HG02885 (cell line): ENCODE data around the gene COBL.

ENCODE experiments used
- ATAC-seq: cut with Tn5 transposase; IDR thresholded peaks from one replicate; pipeline ENCODE4 v1.9.1; 2021; ENCODE audit warnings: mild to moderate bottlenecking; ENCODE audit not compliant: unreplicated experiment, poor library complexity

Gene COBL

DNA sequence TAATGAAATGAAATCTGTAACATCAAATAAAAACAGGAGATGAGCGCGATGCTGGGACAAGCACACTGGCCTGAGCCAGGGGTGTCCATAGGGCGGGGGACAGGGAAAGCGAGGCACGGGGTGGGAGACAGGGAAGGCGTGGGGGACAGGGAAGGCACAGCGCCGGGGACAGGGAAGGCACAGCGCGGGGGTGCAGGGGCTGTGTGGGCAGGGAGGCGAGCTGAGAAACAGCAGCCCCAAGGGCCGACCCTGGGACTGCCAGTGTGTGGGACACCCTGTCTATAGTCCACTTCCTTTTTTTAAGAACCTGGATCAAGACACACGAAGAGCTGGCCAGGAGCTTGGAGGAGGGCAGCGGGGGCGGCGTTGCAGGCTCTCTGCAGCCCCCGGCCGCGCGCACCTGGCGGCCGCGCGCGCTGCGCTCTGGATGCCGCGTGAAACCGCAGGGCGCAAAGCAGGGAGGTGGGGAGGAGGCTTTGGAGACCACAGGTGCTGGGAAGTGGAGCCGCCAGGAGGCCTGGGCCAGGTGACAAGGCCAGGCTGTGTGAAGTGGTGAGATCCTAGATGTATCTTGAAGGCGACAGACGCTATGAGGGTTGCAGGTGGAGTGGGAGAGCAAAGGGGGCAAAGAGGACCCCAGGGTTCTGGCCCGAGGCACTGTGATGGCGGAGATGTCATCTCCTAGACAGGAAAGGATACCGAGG, 157.7 kb downstream of the COBL start:
- ATAC-seq, result no peak

DNA sequence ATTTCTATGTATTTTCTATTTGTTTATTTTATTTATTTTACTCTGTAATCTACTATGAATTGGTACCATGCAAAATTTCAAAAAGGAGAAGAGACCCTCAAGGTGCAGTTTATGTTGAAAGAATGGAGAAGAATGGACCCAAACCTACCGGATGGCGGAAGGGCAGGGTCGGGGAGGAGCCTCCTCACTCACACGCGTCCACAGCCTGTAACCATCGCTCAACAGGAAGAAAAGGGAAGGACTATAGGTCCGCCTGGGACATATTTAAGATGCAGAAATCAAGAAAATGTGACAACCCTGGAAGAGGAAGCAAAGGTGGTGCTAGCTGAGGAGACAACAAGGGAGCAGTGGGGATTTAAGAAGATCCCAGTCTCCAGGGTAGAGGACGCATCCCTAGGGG, 158.4 kb downstream of the COBL start:
- ATAC-seq, result no peak

DNA sequence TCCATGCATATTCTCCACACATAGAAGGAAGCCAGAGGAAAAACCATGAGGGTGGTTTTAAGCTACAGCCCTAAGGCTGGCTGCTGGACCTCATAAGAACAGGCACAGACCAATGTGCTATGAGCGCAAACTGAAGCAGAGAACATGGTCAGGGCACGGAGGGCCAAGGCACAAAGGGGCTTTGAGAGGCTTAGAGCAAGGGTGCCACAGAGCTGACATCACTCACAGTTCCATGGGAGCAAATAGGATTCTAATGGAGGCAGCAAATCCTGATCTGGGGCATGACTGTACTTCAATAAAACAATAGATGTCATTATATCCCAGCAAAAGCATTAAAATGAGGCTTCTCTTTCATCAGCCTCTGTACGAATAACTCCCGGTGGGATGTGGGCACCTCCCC, 162.4 kb downstream of the COBL start:
- no peak for ATAC-seq

DNA sequence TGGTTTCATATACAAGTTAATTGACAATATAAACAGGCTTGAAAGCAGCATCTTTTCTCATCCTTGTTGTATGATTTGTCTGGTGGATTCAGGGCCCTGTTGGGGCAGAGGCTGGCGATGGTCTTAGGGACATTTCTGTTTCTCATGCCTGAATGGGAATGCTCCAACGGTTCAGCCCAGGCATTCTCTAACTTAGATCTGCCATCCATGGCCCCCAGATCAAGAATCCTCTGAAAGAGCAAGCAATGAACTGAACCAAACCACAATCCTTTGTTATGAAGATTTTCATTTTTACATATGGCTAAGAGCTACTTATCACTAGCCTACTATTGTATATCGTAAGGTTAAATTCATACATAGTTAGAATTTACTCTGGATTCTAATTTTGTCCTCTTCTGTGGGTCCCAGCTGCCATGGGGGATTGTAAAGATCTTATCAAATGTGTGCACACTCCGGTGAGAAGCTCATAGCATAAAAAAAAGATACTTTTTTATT, 163.9 kb downstream of the COBL start:
- no peak for ATAC-seq

DNA sequence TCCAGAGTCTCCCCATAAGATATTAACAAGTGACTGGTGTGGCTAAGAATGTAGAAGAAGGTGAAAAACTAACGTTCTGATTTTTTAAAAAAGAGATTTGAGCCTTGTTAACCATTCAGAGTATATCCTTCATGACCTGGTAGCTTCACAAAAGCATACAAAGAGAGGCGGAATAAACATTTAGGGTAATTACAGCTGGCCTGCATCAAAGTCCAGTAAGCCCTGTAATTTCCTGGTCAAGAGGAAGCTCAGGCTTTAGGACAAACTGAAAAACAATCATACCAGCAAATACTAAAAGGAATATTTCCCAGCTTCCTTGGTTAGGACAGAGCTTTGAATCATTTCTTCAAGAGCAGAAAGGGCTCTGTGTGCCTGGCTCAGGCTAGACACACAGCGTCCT, 165.2 kb downstream of the COBL start:
- no peak for ATAC-seq

DNA sequence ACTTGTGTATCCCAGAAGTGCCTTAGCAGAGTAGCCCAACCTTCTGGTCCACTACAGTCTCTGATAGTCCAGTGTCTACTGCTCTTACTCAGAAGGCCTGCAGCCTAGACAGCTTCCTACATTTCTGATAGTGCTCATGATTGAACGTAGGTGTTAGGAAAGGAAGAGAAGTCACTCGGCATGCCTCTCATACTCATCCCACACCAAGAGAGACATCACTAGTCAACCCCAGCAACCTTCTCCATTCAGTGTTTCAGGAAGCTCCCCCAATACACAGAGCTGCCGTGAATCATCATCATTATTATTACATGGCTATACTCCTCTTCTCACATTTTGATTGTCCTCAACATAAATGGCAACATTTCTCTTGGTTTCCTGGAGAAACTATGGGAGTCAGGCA, 166.4 kb downstream of the COBL start:
- ATAC-seq, result no peak

DNA sequence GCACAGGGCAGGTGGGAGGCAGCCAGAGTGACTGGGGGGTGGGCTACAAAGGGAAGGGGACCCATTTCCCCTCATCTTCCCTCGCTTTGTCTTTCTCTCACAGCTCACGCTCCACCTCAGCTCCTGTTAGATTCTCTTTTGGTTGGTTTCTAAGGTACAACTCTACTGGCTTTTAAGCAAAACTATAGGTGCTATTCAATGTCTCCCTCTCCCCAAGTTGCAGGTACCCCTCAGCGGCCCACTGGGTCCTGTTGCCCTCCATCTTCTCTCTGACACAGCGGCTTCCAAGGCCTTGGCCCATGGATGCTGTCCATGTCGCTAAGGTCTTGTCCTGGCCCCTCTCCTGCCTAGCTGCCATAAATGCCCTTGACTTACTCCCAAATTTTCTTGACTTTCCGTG, 168.4 kb downstream of the COBL start:
- no peak for ATAC-seq

DNA sequence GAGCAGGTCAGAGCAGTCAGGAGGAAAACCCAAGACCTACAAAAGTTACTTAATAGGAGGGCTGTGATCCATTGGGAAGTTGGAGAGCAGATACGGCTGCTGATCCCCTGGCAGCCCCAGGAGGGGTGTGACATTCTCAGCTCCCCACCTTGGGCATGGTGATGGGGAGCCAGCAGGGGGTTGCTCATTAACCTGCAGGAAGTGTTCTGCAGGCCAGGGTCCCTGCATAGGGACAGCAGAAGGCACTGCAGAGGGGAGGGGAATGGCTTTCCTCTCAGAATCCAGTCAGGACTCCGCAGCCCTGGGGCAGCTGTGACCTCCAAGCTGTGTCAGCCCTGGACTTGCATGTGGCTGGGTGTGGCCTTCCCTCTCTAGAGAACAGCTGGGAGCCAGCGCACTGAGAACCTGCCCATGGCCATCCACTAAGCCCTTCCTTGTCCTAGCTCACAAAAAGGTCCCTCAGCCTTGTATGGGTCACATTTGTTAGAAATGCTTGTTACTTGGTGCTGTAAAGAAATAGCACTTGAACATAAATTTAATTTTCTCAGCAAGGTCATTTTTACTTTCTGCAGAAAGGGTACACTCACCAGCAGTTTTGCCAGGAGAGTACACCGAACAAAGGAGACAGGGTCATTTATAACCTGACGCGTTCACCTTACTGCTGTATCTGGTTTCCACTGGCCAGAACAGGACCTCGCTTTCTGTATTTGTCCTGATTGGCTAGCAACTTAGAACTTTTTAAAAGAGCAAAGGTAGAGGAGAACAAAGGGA, 169.6 kb downstream of the COBL start:
- ATAC-seq, result no peak

DNA sequence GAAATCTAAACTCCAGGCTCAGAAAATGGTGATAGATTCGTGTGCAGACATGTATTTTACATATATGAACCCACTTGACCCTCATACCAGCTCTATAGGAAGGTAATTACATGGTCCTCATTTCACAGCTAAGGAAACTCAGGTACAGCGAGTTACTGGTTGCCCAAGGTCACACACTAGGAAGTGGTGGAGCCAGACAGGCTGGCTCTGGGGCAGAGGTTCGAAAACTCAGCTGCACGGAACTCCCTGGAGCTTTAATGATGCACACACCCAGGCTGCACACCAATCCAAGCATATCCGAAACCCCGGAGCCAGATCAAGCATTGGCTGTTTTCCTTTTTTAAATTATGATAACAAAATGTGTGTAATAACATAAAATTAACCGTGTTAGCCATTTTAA, 172.4 kb downstream of the COBL start:
- ATAC-seq, result no peak

DNA sequence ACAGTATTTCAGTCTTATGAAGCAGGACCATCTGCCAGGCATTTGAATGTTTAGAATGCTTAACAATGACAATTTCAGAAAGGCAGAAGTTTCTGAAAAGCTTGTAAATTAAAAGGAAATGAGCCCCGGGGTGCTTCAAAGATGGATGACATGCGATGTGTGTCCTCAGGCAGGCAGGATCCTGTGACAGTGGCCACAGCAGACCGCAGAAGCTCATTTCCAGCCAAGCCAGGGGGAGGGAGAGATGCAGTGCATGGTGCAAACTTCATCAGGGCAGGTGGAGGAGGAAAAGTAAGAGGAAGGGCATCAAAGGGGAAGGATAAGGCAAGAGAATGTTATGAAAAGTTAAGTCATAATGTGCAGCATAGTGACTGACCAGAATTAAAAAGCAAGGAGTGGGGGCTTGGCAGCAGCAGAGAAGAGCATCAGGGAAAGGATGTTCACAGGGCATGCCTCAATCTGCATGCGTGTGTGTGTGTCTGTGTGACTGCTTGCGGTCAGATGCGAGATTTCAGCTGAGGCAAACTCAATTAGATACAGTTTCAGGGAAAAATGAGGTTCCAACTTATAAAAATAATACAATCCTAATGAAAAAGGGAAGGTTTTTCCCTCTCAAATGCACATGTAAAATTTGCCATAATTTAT, 173.7 kb downstream of the COBL start:
- ATAC-seq, result no peak

DNA sequence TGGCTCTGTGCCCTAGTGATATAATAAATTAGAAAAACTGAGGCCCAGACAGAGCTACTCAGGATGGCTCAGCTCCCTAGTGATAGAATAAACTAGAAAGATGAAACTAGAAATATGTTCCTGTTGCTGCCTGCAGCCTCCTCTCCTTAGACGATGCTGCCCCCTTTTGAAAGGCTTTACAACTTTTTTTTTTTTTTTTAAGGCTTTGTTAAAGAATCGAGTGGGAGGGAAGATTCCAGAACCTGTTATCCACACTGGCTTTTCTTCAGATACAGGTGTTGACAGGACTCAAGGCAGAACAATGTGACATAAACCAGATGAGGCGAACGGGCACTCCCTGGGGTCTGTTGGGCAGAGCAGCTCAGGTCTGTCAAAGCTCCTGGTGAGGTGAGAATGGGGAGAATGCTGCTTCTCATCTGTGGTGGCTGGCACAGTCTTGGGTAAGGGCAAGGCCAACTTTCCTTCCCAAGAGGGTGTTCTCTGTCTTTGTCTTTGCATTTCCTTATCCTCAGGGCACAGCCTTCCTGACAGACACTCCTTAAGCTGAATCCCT, 175.1 kb downstream of the COBL start:
- no peak for ATAC-seq

DNA sequence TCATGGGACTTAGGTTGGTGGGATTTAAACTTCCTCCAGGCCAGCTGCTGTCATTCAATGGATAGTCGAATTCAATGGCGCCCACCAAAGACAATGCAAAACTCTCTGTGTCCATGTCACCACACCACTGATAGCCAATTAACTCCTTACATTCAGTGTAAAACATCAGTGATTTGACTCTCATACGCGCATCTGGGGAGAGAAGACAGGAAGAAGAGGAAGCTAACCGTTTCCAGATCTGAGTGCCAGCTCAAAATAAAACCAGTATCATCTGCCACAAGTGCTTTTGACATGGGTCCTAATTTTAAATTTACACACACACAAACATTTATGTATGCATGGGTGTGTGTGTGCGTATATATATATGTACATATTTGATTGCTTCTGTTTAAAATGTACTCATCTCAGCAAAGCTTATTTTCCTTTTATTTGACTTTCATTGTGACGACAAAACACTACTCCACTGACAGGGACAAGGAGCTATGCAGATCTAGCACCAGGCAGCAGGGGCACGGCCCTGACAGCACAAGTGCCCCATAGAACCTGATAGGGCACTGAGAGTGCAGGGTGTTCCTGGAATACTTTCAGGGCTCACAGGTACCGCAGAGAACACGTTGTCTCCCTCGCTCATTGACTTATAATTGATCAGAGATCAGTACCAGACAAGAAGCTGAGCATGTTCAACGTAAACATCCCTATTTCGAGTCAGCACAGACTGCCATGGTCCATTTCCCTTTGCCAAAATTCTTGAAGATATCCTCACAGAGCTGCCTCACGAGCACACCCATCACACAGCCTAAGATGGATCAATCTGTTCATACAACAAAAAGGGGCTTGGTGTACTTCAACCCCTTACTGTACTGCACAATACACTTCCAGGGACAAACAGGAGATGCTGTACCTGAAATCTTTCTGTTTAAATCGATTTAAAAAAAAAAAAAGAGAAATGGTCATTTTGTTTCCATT, 176.1 kb downstream of the COBL start:
- ATAC-seq, result no peak

DNA sequence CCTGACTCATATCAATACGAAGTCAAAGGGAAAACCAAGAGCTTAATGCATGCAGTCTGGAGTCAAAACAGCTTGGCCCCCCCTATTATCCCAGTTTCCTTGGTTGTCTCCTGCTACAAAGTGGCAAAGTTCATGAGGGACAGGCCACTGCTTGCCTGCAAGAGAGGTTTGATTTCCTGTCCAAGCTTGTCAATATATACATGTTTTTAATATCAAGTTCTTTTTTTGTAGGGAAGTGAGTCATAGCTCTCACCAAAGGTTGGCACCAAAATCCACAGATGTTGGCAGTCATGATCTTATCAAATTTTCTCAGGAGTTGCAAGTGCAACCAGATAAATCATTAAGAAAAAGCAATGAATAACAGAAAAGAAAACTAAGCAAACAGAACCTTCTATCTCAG, 176.8 kb downstream of the COBL start:
- ATAC-seq, result no peak

DNA sequence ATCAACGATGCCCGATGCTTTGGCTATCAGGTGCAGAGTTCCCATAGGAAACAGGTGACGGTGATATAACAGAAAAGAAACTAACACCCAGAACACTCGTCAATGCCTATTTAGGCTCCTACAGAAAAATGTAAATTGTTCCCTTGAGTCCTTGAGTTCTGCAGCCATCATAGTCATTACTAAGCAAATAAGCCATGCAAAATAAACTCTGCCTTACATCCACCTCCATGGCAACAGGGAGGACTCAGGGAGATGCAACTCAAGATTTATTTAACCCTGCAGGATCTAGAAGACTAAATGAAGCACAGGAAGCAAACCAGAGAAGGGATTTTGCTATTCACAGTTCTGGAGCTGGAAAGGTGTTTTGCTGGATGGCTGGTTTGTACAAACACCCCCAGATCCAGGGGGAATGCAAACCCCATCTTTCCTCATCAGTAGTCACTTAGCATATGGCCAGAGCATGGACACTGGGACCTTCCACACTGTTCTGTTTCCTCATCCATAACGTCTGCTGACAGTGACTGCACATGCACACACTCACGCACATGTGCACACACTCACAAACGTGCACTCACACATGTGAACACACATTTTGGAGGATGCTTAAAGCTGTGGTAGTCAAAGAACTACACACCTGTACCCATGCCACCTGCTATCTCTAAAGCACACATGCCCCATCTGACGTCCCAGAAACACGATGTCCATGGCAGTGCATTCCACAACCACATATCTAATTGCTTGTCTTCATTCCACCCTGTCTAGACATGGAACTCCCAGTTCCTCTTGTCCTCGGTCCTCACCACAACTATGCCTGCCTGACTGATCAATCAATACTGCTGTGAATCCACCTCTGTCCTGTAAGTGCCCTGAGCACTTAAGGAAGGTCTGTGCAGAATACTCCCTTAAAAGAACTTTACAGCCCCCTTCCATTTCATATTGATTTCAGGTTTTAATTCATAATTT, 178.2 kb downstream of the COBL start:
- no peak for ATAC-seq

DNA sequence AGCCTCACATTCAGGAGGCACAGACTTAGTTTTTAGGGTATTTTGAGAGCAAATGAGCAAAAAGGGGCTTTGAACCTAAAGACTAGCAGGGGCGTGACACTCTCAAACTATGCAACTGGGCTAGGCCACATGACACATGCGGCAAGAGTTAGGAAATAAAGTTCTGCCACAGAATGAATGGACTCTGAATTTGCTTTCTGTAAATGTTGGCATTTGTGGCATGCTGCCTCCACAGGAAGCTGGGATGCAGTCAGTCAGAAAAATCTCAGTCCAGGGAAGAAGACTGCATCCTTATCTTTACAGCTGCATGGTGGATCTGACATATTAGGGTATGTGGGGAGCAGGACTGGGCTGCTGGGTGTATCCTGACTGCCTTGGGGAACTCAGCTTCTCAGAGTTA, 181.0 kb downstream of the COBL start:
- ATAC-seq, result no peak

DNA sequence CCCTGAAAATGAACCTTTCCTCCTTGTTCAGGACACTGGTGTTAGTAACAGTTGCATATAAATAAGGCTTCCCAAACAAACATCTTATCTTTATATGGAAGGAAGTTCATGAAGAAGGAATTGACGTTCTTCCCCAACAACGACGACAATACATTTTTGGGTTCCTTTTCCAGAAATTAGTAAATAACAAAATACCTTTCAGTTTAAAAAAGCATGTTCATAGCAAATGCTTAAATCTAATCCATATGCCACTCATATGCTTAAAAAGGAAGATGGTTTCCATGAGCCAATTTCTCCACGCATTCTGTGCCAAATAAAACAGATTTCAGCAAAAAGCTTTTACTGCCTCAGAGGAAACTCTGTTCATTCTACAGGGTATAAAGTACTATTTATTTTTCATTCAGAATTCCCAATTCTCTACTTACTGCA, 182.6 kb downstream of the COBL start:
- ATAC-seq, result no peak

DNA sequence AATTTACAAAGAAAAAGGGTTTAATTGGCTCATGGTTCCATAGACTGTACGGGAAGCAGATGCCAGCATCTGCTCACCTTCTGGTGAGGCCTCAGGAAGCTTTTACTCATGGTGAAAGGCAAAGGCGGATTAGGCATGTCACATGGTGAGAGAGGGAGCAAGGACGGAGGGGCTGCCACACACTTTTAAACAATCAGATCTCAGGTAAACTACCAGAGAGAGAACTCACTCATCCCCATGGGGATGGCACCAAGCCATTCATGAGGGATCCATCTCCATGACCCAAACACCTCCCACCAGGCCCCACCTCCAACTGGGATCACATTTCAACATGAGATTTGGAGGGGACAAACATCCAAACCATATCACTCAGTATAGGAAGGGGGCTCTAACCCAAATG, 183.9 kb downstream of the COBL start:
- no peak for ATAC-seq

DNA sequence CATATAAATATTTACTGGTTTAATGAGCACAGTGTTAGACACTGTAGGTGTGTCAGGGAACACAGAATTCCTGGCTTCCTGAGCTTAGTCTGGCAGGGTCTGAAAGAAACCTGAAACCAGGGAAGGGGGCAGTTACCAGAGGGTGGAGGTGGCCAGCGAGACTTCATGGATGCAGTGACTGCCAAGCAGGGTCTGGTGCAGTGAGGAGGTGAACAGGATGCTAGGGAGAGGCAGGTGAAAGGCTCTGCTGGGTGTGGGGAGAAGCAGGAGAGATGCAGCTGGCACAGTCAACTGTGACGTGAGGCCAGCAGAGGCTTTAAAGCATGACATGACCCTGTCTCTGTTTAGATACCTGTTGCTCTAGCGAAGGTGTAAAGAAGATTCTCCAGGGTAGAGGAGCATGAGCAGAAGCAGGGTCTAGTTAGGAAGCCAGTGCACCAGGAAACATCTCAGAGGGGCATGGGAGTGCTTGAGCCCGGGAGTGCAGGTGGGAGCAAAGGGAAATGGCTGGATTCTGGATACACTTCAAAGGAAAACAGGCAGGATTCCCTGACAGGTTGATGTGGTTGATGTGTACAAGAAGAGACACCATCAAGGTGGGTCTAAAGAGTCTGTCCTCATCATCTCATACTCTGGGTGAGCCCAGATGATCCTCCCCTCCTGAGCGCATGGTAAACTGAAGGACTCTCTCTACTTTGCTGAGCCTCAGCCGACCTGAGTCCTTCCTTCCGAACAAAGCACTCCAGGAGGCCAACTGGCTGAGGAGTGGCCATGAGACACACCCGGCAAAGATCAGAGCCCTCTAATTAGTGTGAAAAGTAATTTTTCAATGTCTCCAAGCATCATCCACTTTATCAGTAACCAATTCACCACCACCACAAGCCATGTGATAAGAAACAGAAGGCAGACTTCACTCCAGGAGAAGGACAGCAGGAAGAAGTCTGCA, 186.8 kb downstream of the COBL start:
- no peak for ATAC-seq
